ENCODE measurements around the gene PLCH1.

PLCH1 gene

DNA sequence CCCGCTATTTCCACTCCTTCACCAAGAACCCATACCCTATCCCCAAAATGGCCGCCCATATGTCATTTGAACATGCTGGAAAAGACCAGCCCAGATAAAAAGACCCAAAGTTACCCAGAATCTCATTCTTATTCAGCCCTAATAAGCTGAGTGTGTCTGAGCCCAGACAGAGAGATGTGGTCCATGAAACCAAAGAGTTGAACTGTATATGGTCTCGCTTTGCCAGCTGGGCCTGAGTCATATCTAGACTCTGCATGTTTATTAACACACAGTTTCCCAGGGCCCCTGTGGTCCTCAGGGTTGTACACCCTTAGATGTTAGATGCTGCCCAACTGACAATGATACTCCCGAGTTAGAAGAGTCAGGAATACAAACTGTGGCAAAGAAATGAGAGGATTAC, 249.5 kb downstream of the PLCH1 start:
- TF ChIP-seq ZFX (IDR thresholded peaks at IDR 0.05) (no peak), CTCF (conservative IDR thresholded peaks at IDR 0.05) (no peak)
- no peak overlapping the region for H3K27ac ChIP-seq

- H3K27ac ChIP-seq: no peak overlapping the region
- TF ChIP-seq CTCF (conservative IDR thresholded peaks at IDR 0.05) (no peak), ZFX (IDR thresholded peaks at IDR 0.05) (no peak)
Observed at GRCh38 chr3:155494332-155494731, 250.5 kb downstream of the PLCH1 start.

GRCh38 chr3:155492841-155493240, 252.0 kb downstream of the PLCH1 start:
- no peak overlapping the region for H3K27ac ChIP-seq
- TF ChIP-seq CTCF (conservative IDR thresholded peaks at IDR 0.05): no peak
- TF ChIP-seq ZFX (IDR thresholded peaks at IDR 0.05): no peak

- H3K27ac ChIP-seq: no peak overlapping the region
Observed at GRCh38 chr3:155491696-155492095, 253.2 kb downstream of the PLCH1 start.

DNA sequence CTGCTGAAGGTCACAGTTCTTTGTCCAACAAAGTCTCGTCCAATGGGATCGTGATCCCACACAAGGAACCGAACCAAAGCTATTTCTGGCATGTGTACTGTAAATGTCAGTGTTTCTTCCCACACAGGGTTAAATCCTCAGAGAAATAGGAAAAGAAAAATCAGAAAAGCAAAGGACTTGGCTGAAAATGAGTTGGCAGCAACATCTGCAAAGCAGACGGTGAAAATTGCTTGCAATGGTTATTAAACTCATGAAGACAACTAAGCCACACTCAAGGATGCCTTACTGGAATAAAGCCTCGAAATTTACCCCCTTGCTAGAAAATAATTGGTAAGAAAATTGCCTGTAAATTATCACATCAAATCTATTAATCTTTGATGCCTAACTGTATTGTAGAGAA, 256.2 kb downstream of the PLCH1 start:
- TF ChIP-seq ZFX (IDR thresholded peaks at IDR 0.05) (no peak), CTCF (conservative IDR thresholded peaks at IDR 0.05) (no peak)
- H3K27ac ChIP-seq: no peak overlapping the region

More at GRCh38 chr3:155491696-155492095, 253.2 kb downstream of the PLCH1 start:
- TF ChIP-seq CTCF (conservative IDR thresholded peaks at IDR 0.05): peak; percentile 48
- no peak for TF ChIP-seq ZFX (IDR thresholded peaks at IDR 0.05)

DNA sequence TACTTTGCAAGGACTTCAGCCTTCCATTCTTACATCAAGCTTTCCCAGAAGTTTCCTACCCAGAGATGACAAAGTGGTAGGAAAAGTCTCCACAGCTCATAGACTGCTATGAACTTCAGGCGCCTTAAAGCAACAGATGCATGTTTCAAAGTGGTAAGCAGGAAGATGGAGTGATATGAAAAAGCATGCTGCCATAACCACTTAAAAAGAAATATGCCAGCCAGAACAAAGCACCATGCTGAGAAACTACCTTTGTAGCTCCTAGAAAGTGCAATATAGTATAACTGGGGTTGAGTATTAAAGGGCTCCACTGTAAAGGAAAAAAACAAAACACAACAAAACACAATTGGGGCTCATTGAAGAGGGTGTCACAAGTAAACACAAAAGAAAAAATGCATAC, 259.0 kb downstream of the PLCH1 start:
- no peak overlapping the region for H3K27ac ChIP-seq
- no peak for TF ChIP-seq CTCF (conservative IDR thresholded peaks at IDR 0.05)
- TF ChIP-seq ZFX (IDR thresholded peaks at IDR 0.05): no peak

- TF ChIP-seq ZFX (IDR thresholded peaks at IDR 0.05) (no peak), CTCF (conservative IDR thresholded peaks at IDR 0.05) (no peak)
- H3K27ac ChIP-seq: no peak overlapping the region
Observed at GRCh38 chr3:155481591-155481990, 263.3 kb downstream of the PLCH1 start.

All from C4-2B (cell line).